WTC11 (cell line): ENCODE data around the gene GTPBP1. TPM values are rescaled to one million over a fixed set of nuclear protein-coding genes. Genes with fewer than 3 reads are reported as not detected.

Experiments
- CBFB ChIP-seq: sonication (generic); formaldehyde crosslinking; IDR thresholded peaks from 2 replicates; pipeline ENCODE4 v1.8.1; 2022; ENCODE audit warnings: mild to moderate bottlenecking, low read depth, missing genetic modification reagents
- CREM ChIP-seq: sonication (generic); formaldehyde crosslinking; IDR thresholded peaks from 2 replicates; pipeline ENCODE4 v1.8.1; 2022; ENCODE audit warnings: mild to moderate bottlenecking, missing genetic modification reagents, moderate library complexity
- E2F1 ChIP-seq: sonication (generic); formaldehyde crosslinking; IDR thresholded peaks from 2 replicates; pipeline ENCODE4 v1.8.0; 2022; ENCODE audit warnings: mild to moderate bottlenecking, missing genetic modification reagents
- ESRRA ChIP-seq: sonication (generic); formaldehyde crosslinking; IDR thresholded peaks from 2 replicates; pipeline ENCODE4 v1.8.1; 2022; ENCODE audit warnings: mild to moderate bottlenecking, missing genetic modification reagents, borderline replicate concordance
- ETV6 ChIP-seq: sonication (generic); formaldehyde crosslinking; IDR thresholded peaks from 2 replicates; pipeline ENCODE4 v1.8.1; 2022; ENCODE audit warnings: mild to moderate bottlenecking, missing genetic modification reagents
- FOXJ3 ChIP-seq: sonication (generic); formaldehyde crosslinking; IDR thresholded peaks from 2 replicates; pipeline ENCODE4 v1.9.0; 2021; ENCODE audit warnings: missing genetic modification reagents, mild to moderate bottlenecking, borderline replicate concordance
- FOXK1 ChIP-seq: sonication (generic); formaldehyde crosslinking; IDR thresholded peaks from 2 replicates; pipeline ENCODE4 v1.8.0; 2022; ENCODE audit warnings: mild to moderate bottlenecking, moderate library complexity, missing genetic modification reagents
- GABPB1 ChIP-seq: sonication (generic); formaldehyde crosslinking; IDR thresholded peaks from 2 replicates; pipeline ENCODE4 v1.8.1; 2023; ENCODE audit warnings: mild to moderate bottlenecking, missing genetic modification reagents
- GRHL2 ChIP-seq: fragments of 250-450 bp; sonication (Bioruptor Pico); IDR thresholded peaks from 2 replicates; pipeline ENCODE4 v1.8.0; 2022; ENCODE audit warnings: mild to moderate bottlenecking, moderate library complexity; ENCODE audit not compliant: insufficient replicate concordance, severe bottlenecking
- HMGXB4 ChIP-seq: sonication (generic); formaldehyde crosslinking; IDR thresholded peaks from 2 replicates; pipeline ENCODE4 v1.8.1; 2023; ENCODE audit warnings: mild to moderate bottlenecking, moderate library complexity, missing genetic modification reagents
- IRF2 ChIP-seq: sonication (generic); formaldehyde crosslinking; IDR thresholded peaks from 2 replicates; pipeline ENCODE4 v1.8.0; 2022; ENCODE audit warnings: low read depth, missing genetic modification reagents, borderline replicate concordance
- JAZF1 ChIP-seq: fragments of 250-450 bp; sonication (Bioruptor Pico); IDR thresholded peaks from 2 replicates; pipeline ENCODE4 v1.9.0; 2021; ENCODE audit warnings: moderate library complexity, mild to moderate bottlenecking, inconsistent platforms
- MXD4 ChIP-seq: fragments of 250-450 bp; sonication (Bioruptor Pico); IDR thresholded peaks from 2 replicates; pipeline ENCODE4 v1.8.0; 2021; ENCODE audit warnings: mild to moderate bottlenecking, moderate library complexity, borderline replicate concordance
- NFYB ChIP-seq: sonication (generic); formaldehyde crosslinking; conservative IDR thresholded peaks from 2 replicates; pipeline ENCODE4 v1.8.0; 2022; ENCODE audit warnings: low read depth, missing genetic modification reagents
- NR1H2 ChIP-seq: sonication (generic); formaldehyde crosslinking; IDR thresholded peaks from 2 replicates; pipeline ENCODE4 v1.9.0; 2021; ENCODE audit warnings: mild to moderate bottlenecking, moderate library complexity, missing genetic modification reagents
- OVOL2 ChIP-seq: fragments of 250-450 bp; sonication (Bioruptor Pico); IDR thresholded peaks from 2 replicates; pipeline ENCODE4 v1.9.0; 2021; ENCODE audit warnings: mild to moderate bottlenecking, borderline replicate concordance
- PRRX2 ChIP-seq: fragments of 250-450 bp; sonication (Bioruptor Pico); IDR thresholded peaks from 2 replicates; pipeline ENCODE4 v1.8.0; 2021; ENCODE audit warnings: mild to moderate bottlenecking
- TCF7 ChIP-seq: sonication (generic); formaldehyde crosslinking; IDR thresholded peaks from 2 replicates; pipeline ENCODE4 v1.8.0; 2022; ENCODE audit warnings: mild to moderate bottlenecking, low read depth, missing genetic modification reagents, moderate library complexity
- TEAD1 ChIP-seq: sonication (generic); formaldehyde crosslinking; IDR thresholded peaks from 2 replicates; pipeline ENCODE4 v1.8.0; 2022; ENCODE audit warnings: mild to moderate bottlenecking, missing genetic modification reagents
- ZNF232 ChIP-seq: sonication (generic); formaldehyde crosslinking; IDR thresholded peaks from 2 replicates; pipeline ENCODE4 v1.8.0; 2022; ENCODE audit warnings: mild to moderate bottlenecking, missing genetic modification reagents
- ZNF396 ChIP-seq: fragments of 250-450 bp; sonication (Bioruptor Pico); IDR thresholded peaks from 2 replicates; pipeline ENCODE4 v1.8.0; 2021; ENCODE audit warnings: mild to moderate bottlenecking, moderate library complexity, borderline replicate concordance
- ZNF416 ChIP-seq: fragments of 250-450 bp; sonication (Bioruptor Pico); IDR thresholded peaks from 2 replicates; pipeline ENCODE4 v1.9.0; 2021; ENCODE audit warnings: mild to moderate bottlenecking, inconsistent platforms
- ZNF423 ChIP-seq: fragments of 250-450 bp; sonication (Bioruptor Pico); IDR thresholded peaks from 2 replicates; pipeline ENCODE4 v2.1.2; 2022; ENCODE audit warnings: mild to moderate bottlenecking, moderate library complexity
- ZNF425 ChIP-seq: fragments of 250-450 bp; sonication (Bioruptor Pico); conservative IDR thresholded peaks from 2 replicates; pipeline ENCODE4 v1.9.0; 2021; ENCODE audit warnings: mild to moderate bottlenecking
- total RNA-seq: library from RNA; stranded (reverse); gene quantifications from 3 replicates; pipeline ENCODE4 v1.2.3, GENCODE V29; 2021
- TF ChIP-seq, protein P1 (sequence below): fragments of 250-450 bp; sonication (Bioruptor Pico); IDR thresholded peaks from 2 replicates; pipeline ENCODE4 v1.9.0; 2021; ENCODE audit warnings: mild to moderate bottlenecking
- TF ChIP-seq, protein P2 (sequence below): sonication (generic); formaldehyde crosslinking; IDR thresholded peaks from 2 replicates; pipeline ENCODE4 v1.8.0; 2022; ENCODE audit warnings: mild to moderate bottlenecking, missing genetic modification reagents
- TF ChIP-seq, protein P3 (sequence below): sonication (generic); formaldehyde crosslinking; IDR thresholded peaks from 2 replicates; pipeline ENCODE4 v1.8.1; 2022; ENCODE audit warnings: mild to moderate bottlenecking, moderate library complexity, missing genetic modification reagents

The GTPBP1 gene
- total RNA-seq, 1 experiment from 2014 or later: 108 TPM

DNA sequence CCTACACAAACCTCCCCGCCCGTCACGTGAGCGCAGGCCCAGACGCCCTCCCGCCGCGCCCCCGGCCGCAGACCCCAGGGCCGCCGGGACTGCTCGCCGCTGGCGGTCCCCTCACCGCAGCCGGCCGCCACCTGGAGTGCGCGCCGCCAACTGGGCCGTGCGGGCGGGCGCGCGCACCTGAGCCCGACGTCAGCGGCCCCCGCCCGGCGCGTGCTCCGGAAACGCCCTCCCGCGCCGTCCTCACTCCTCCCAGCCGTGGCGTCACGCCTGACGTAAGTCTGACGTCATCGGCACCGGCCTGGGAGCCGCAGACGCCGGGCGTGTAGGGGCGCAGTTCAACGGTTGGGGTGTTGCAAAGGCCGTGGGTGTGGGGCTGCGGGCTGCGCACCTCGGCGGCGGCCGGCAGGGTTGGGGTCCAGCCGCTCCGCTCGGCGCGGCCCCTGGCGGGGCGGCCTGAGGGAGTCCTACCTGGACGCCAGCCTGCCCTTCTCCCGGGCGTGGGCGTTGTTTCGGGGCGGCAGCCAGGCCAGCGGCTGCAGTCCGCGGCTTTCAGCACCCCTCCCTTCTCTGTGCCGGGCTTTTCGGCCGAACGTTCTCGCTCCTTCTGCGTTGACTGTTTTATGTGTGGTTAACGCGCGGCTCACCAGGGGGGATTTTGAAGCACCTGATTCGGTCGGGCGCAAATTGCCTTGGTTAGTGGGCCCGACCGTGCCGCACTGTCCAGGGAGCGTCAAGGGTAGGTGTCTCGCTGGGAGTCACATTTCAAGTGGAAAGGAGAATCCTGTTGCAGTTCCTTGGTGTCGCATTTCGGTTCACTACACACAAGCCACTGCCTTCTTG is 4.7 kb upstream of the GTPBP1 start, which contains the start of gene JOSD1 (continued):
- TF ChIP-seq HMGXB4 (CRISPR knock-in tag) (peak; percentile 91), ZNF232 (no peak), PRRX2 (CRISPR knock-in tag) (no peak), CBFB (CRISPR knock-in tag) (peak; percentile 87; the same call in 1 of the 2 replicates), E2F1 (no peak), TEAD1 (CRISPR knock-in tag) (peak; percentile 77), ESRRA (CRISPR knock-in tag) (peak; percentile 35; the same call in 1 of the 2 replicates), FOXK1 (CRISPR knock-in tag) (peak; percentile 92), TCF7 (CRISPR knock-in tag) (peak; percentile 59; the same call in 1 of the 2 replicates), NFYB (0 out of 2 replicates have a peak, but pooled peaks have one; percentile 26), ZNF425 (CRISPR knock-in tag) (no peak), JAZF1 (CRISPR knock-in tag) (no peak), ZNF416 (CRISPR knock-in tag) (no peak), ETV6 (peak; percentile 87), MXD4 (CRISPR knock-in tag) (no peak), ZNF396 (CRISPR knock-in tag) (no peak), ZNF423 (peak; percentile 94), GABPB1 (CRISPR knock-in tag) (peak; percentile 64), NR1H2 (CRISPR knock-in tag) (no peak), GRHL2 (CRISPR knock-in tag) (no peak), IRF2 (CRISPR knock-in tag) (0 out of 2 replicates have a peak, but pooled peaks have one; percentile 70), CREM (peak; percentile 99), FOXJ3 (CRISPR knock-in tag) (no peak), OVOL2 (no peak)
- TF ChIP-seq, protein P1, sequence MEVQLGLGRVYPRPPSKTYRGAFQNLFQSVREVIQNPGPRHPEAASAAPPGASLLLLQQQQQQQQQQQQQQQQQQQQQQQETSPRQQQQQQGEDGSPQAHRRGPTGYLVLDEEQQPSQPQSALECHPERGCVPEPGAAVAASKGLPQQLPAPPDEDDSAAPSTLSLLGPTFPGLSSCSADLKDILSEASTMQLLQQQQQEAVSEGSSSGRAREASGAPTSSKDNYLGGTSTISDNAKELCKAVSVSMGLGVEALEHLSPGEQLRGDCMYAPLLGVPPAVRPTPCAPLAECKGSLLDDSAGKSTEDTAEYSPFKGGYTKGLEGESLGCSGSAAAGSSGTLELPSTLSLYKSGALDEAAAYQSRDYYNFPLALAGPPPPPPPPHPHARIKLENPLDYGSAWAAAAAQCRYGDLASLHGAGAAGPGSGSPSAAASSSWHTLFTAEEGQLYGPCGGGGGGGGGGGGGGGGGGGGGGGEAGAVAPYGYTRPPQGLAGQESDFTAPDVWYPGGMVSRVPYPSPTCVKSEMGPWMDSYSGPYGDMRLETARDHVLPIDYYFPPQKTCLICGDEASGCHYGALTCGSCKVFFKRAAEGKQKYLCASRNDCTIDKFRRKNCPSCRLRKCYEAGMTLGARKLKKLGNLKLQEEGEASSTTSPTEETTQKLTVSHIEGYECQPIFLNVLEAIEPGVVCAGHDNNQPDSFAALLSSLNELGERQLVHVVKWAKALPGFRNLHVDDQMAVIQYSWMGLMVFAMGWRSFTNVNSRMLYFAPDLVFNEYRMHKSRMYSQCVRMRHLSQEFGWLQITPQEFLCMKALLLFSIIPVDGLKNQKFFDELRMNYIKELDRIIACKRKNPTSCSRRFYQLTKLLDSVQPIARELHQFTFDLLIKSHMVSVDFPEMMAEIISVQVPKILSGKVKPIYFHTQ (CRISPR knock-in tag): no peak
- TF ChIP-seq, protein P2, sequence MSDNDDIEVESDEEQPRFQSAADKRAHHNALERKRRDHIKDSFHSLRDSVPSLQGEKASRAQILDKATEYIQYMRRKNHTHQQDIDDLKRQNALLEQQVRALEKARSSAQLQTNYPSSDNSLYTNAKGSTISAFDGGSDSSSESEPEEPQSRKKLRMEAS (CRISPR knock-in tag): peak; percentile 67; the same call in 1 of the 2 replicates
- TF ChIP-seq, protein P3, sequence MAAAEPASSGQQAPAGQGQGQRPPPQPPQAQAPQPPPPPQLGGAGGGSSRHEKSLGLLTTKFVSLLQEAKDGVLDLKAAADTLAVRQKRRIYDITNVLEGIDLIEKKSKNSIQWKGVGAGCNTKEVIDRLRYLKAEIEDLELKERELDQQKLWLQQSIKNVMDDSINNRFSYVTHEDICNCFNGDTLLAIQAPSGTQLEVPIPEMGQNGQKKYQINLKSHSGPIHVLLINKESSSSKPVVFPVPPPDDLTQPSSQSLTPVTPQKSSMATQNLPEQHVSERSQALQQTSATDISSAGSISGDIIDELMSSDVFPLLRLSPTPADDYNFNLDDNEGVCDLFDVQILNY (CRISPR knock-in tag): peak; percentile 95; the same call in 1 of the 2 replicates
